ENCODE data around the gene TRAF7. TPM values are rescaled to one million over a fixed set of nuclear protein-coding genes. Genes with fewer than 3 reads are reported as not detected.

The TRAF7 gene
- total RNA-seq, 4 donors from 2014 or later = 42.6 to 64.5 (median 54.3) TPM

- no peak overlapping the region for H3K27ac ChIP-seq (replicated peaks in 1 of 4)
- TF ChIP-seq POLR2A (IDR thresholded peaks at IDR 0.05; ENCODE audit: low read depth) (no peak), CTCF (IDR thresholded peaks at IDR 0.05) (no peak)
- no peaks in the 10 kb centered on the region for H3K9me3 ChIP-seq
- DNase-seq (ENCODE audit: extremely low spot score) = no peak
- WGBS = no CpG with 5 or more reads among the region's 106 CpGs
- intact Hi-C loops (cut with DNase I) = no loop called here
- peaks cover 0 to 11% (median 0%) of the 10 kb centered on the region in 4 donors for H3K4me1 ChIP-seq
- no peak overlapping the region for H3K4me3 ChIP-seq
- peaks cover 39 to 48% (median 46%) of the 10 kb centered on the region in 4 donors for H3K36me3 ChIP-seq
- H3K27me3 ChIP-seq = peaks cover 0 to 13% (median 0%) of the 10 kb centered on the region in 4 donors
Observed at GRCh38 chr16:2178321-2179106, 22.9 kb downstream of the TRAF7 start.

- intact Hi-C loops (cut with DNase I) = no loop called here
- TF ChIP-seq CTCF (IDR thresholded peaks at IDR 0.05) (no peak), POLR2AphosphoS5 (IDR thresholded peaks at IDR 0.05) (no peak), POLR2A (IDR thresholded peaks at IDR 0.05; ENCODE audit: low read depth) (no peak), EP300 (IDR thresholded peaks at IDR 0.05) (no peak)
- WGBS = 100% methylated on average over 1 of the region's 50 CpGs
- Histone ChIP-seq H3K27me3 (peaks cover 0 to 13% (median 0%) of the 10 kb centered on the region in 4 donors), H3K9me3 (no peaks in the 10 kb centered on the region), H3K4me1 (peaks cover 0 to 11% (median 0%) of the 10 kb centered on the region in 4 donors), H3K4me3 (no peak overlapping the region), H3K27ac (replicated peaks in 1 of 4) (no peak overlapping the region), H3K36me3 (peaks cover 34 to 42% (median 40%) of the 10 kb centered on the region in 4 donors)
- no peak for DNase-seq (ENCODE audit: extremely low spot score)
Observed at GRCh38 chr16:2179107-2179501, 23.5 kb downstream of the TRAF7 start.

GRCh38 chr16:2179576-2179975 lies 24.0 kb downstream of the TRAF7 start:
- peaks cover 0 to 11% (median 0%) of the 10 kb centered on the region in 4 donors for H3K4me1 ChIP-seq
- peaks cover 29 to 37% (median 36%) of the 10 kb centered on the region in 4 donors for H3K36me3 ChIP-seq
- no peak for TF ChIP-seq POLR2A (IDR thresholded peaks at IDR 0.05; ENCODE audit: low read depth)
- TF ChIP-seq EP300 (IDR thresholded peaks at IDR 0.05) = no peak
- WGBS = 96% methylated on average over 29 of the region's 31 CpGs
- H3K9me3 ChIP-seq = no peaks in the 10 kb centered on the region
- no peak for DNase-seq (ENCODE audit: extremely low spot score)
- H3K27ac ChIP-seq (replicated peaks in 1 of 4) = no peak overlapping the region
- H3K27me3 ChIP-seq = peaks cover 0 to 13% (median 0%) of the 10 kb centered on the region in 4 donors
- intact Hi-C loops (cut with DNase I) = no loop called here
- no peak overlapping the region for H3K4me3 ChIP-seq

GRCh38 chr16:2180461-2180860 lies 24.9 kb downstream of the TRAF7 start:
- Histone ChIP-seq H3K27me3 (peaks cover 0 to 13% (median 0%) of the 10 kb centered on the region in 4 donors), H3K36me3 (peaks cover 21 to 28% (median 27%) of the 10 kb centered on the region in 4 donors), H3K4me1 (peaks cover 0 to 11% (median 0%) of the 10 kb centered on the region in 4 donors), H3K27ac (replicated peaks in 1 of 4) (no peak overlapping the region), H3K9me3 (no peaks in the 10 kb centered on the region), H3K4me3 (no peak overlapping the region)
- no peak for TF ChIP-seq EP300 (IDR thresholded peaks at IDR 0.05)
- TF ChIP-seq CTCF (IDR thresholded peaks at IDR 0.05) = no peak
- no peak for TF ChIP-seq POLR2A (IDR thresholded peaks at IDR 0.05; ENCODE audit: low read depth)
- intact Hi-C loops (cut with DNase I) = no loop called here
- no peak for DNase-seq (ENCODE audit: extremely low spot score)
- no CpG with 5 or more reads among the region's 43 CpGs for WGBS

GRCh38 chr16:2180962-2181923 lies 25.7 kb downstream of the TRAF7 start:
- DNase-seq (ENCODE audit: extremely low spot score) = no peak
- WGBS = 90% methylated on average over 17 of the region's 46 CpGs
- Histone ChIP-seq H3K4me3 (no peak overlapping the region), H3K9me3 (no peaks in the 10 kb centered on the region), H3K36me3 (peaks cover 14 to 20% (median 19%) of the 10 kb centered on the region in 4 donors), H3K4me1 (peaks cover 0 to 11% (median 0%) of the 10 kb centered on the region in 4 donors), H3K27ac (replicated peaks in 1 of 4) (no peak overlapping the region), H3K27me3 (peaks cover 0 to 13% (median 0%) of the 10 kb centered on the region in 4 donors)
- intact Hi-C loops (cut with DNase I) = no loop called here
- TF ChIP-seq EP300 (IDR thresholded peaks at IDR 0.05) = no peak
- no peak for TF ChIP-seq POLR2AphosphoS5 (IDR thresholded peaks at IDR 0.05)
- TF ChIP-seq POLR2A (IDR thresholded peaks at IDR 0.05; ENCODE audit: low read depth) = no peak
- no peak for TF ChIP-seq CTCF (IDR thresholded peaks at IDR 0.05)
